Activated CD4-positive, alpha-beta memory T cell treated with anti-CD3 and anti-CD28 coated beads for 36 hours (primary cell): ENCODE data around the gene FRYL. TPM values are rescaled to one million over a fixed set of nuclear protein-coding genes. Genes with fewer than 3 reads are reported as not detected.
"Not testable (repeated sequence)": the region's sequence is repeated elsewhere in the genome, so short reads cannot be mapped to it uniquely, and the experiment has no call there.

ENCODE experiments used
- CTCF ChIA-PET: fragments of 350-600 bp; sonication (Branson Sonifier 250); formaldehyde crosslinking; loops from one replicate; lab custom pipeline; 2021; ENCODE audit warnings: antibody characterized with exemption, inconsistent platforms; lab: Charles Lee
- POLR2A ChIA-PET: fragments of 350-600 bp; sonication (Branson Sonifier 250); formaldehyde crosslinking; loops from one replicate; lab custom pipeline; 2021; ENCODE audit warnings: antibody characterized with exemption; lab: Charles Lee
- DNase-seq: peaks from one replicate; pipeline ENCODE4 v3.0.0-alpha.2; 2020
- H3K27ac Mint-ChIP-seq: one replicate; pipeline ENCODE4 v1.8.0; 2021; ENCODE audit warnings: mixed read lengths
- H3K27me3 Mint-ChIP-seq: one replicate; pipeline ENCODE4 v1.8.0; 2021; ENCODE audit warnings: mixed read lengths
- H3K36me3 Mint-ChIP-seq: one replicate; pipeline ENCODE4 v1.8.0; 2021; ENCODE audit warnings: mixed read lengths
- H3K4me1 Mint-ChIP-seq: one replicate; pipeline ENCODE4 v1.8.0; 2021; ENCODE audit warnings: low read depth, mixed read lengths
- H3K4me3 Mint-ChIP-seq: one replicate; pipeline ENCODE4 v1.8.0; 2021; ENCODE audit warnings: mild to moderate bottlenecking, mixed read lengths
- H3K9me3 Mint-ChIP-seq: one replicate; pipeline ENCODE4 v1.8.0; 2021; ENCODE audit warnings: mixed read lengths
- intact Hi-C: fragments of 100-400 bp; cut with micrococcal nuclease; formaldehyde crosslinking; loops from one replicate; pipeline ENCODE4 v1.15.1; 2023
- total RNA-seq, 2 experiments: library from RNA; stranded (reverse); gene quantifications; one replicate each; pipeline ENCODE4 v1.2.3, GENCODE V29; 2021

The FRYL gene
- total RNA-seq, 2 experiments from 2014 or later, result 59.1 to 67.3 TPM

DNA sequence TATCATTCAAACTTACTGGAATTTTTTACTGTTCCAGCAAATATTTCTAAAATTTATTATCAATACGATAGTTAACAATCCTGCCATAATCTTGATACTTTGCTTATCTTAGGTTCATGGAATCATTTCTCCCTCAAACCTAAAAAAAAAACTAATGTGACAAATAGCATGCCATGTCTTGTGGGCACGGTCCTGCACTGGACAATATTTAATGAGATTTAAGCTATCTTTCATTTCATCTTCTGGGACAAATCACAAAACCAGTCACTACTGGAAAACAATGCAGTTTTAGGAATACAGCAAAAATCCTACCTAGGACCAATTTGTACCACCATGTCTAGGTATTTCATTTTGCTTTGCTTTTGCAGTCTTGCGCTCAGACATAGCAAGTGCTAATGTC is 93.7 kb downstream of the FRYL start:
- Mint-ChIP-seq H3K27ac (no peak overlapping the region), H3K4me3 (no peak overlapping the region), H3K4me1 (peaks cover 39% of the 10 kb centered on the region), H3K27me3 (no peaks in the 10 kb centered on the region), H3K36me3 (peaks cover 9% of the 10 kb centered on the region), H3K9me3 (no peaks in the 10 kb centered on the region)
- intact Hi-C loops, result no loop called here
- DNase-seq, result no peak
- CTCF ChIA-PET, result no interaction called here
- POLR2A ChIA-PET, result no interaction called here

- intact Hi-C loops, result loop anchor here (2.0 to 5.0 kb wide), 6 partner anchors 43 to 278 kb away; no protein-coding TSS in a partner anchor
- Mint-ChIP-seq H3K4me3 (no peak overlapping the region), H3K27ac (no peak overlapping the region), H3K27me3 (no peaks in the 10 kb centered on the region), H3K9me3 (no peaks in the 10 kb centered on the region), H3K36me3 (peaks cover 9% of the 10 kb centered on the region), H3K4me1 (peaks cover 38% of the 10 kb centered on the region)
- ChIA-PET POLR2A (no interaction called here), CTCF (no interaction called here)
- DNase-seq, result no peak
These were observed 96.1 kb downstream of the FRYL start for GRCh38 chr4:48683784-48684666.

- H3K9me3 Mint-ChIP-seq, H3K4me3 Mint-ChIP-seq, DNase-seq, H3K36me3 Mint-ChIP-seq, H3K27me3 Mint-ChIP-seq, H3K27ac Mint-ChIP-seq, POLR2A ChIA-PET: not testable (repeated sequence)
- CTCF ChIA-PET, result interaction anchor here (3.9 kb wide), 1 partner anchor 104 kb away, joined by 42 read pairs; no protein-coding TSS in a partner anchor
- intact Hi-C loops, result loop anchor here (1.0 to 5.0 kb wide), 8 partner anchors 17 to 279 kb away; partner anchors contain the start of gene FRYL
- H3K4me1 Mint-ChIP-seq, result peaks cover 38% of the 10 kb centered on the region
These were observed 97.2 kb downstream of the FRYL start for GRCh38 chr4:48682870-48683269.

- no peaks in the 10 kb centered on the region for H3K27me3 Mint-ChIP-seq
- no peak for DNase-seq
These were observed 98.2 kb downstream of the FRYL start for GRCh38 chr4:48681856-48682255.

DNA sequence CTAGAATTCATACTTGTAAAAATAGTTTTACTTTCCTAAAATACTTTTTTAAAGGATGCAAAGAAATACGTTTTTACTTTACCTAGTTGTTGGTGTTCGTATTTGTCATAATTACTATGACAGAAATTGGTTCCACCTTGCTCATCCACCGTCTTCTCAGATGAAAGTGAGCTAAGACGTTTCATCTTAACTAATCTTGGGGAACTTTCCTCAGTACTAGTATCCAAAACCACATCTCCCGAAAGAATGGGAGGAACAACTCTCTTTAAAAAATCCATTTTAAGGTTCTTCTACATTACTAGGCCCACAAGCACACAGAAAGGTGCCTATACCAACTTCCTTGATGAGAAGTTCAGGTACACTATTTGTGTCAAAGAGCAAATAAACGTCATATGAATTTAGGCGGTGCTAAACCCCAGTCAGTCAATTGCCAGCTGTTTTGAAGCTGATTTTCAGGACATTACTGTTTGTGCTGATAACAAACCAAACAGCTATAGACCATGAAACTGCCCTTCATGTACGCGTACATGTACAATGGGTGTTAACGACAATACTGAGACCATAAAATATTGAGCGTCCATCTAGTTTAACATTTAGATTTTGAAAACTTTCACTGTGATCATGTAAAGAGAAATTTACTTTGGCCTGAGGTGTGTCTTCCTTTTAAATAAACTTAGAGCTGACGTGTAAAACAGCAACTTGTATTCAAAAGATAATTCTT is 99.1 kb downstream of the FRYL start:
- no peak overlapping the region for H3K4me3 Mint-ChIP-seq
- intact Hi-C loops, result loop anchor here (1.0 to 5.0 kb wide), 5 partner anchors 44 to 281 kb away; no protein-coding TSS in a partner anchor
- ChIA-PET POLR2A (interaction anchor here (0.7 to 1.5 kb wide), 2 partner anchors 9 to 19 kb away, joined by 3 to 4 read pairs; no protein-coding TSS in a partner anchor), CTCF (interaction anchor here (1.0 to 3.9 kb wide), 4 partner anchors 18 to 107 kb away, joined by 3 to 42 read pairs (median 3); no protein-coding TSS in a partner anchor)
- no peaks in the 10 kb centered on the region for H3K9me3 Mint-ChIP-seq
- H3K4me1 Mint-ChIP-seq, result peaks cover 32% of the 10 kb centered on the region
- DNase-seq, result no peak
- peaks cover 12% of the 10 kb centered on the region for H3K36me3 Mint-ChIP-seq
- H3K27me3 Mint-ChIP-seq, result no peaks in the 10 kb centered on the region
- H3K27ac Mint-ChIP-seq, result no peak overlapping the region

More at GRCh38 chr4:48681856-48682255, 98.2 kb downstream of the FRYL start:
- H3K9me3 Mint-ChIP-seq, result no peaks in the 10 kb centered on the region
- intact Hi-C loops, result loop anchor here (1.0 to 5.0 kb wide), 9 partner anchors 18 to 280 kb away; partner anchors contain the start of gene FRYL
- no peak overlapping the region for H3K4me3 Mint-ChIP-seq
- POLR2A ChIA-PET, result interaction anchor here (1.5 kb wide), 1 partner anchor 18 kb away, joined by 4 read pairs; no protein-coding TSS in a partner anchor
- peaks cover 9% of the 10 kb centered on the region for H3K36me3 Mint-ChIP-seq
- CTCF ChIA-PET, result interaction anchor here (1.0 to 3.9 kb wide), 4 partner anchors 17 to 106 kb away, joined by 3 to 42 read pairs (median 3); no protein-coding TSS in a partner anchor
- peak overlapping the region; percentile 39 for H3K27ac Mint-ChIP-seq
- peaks cover 36% of the 10 kb centered on the region for H3K4me1 Mint-ChIP-seq

DNA sequence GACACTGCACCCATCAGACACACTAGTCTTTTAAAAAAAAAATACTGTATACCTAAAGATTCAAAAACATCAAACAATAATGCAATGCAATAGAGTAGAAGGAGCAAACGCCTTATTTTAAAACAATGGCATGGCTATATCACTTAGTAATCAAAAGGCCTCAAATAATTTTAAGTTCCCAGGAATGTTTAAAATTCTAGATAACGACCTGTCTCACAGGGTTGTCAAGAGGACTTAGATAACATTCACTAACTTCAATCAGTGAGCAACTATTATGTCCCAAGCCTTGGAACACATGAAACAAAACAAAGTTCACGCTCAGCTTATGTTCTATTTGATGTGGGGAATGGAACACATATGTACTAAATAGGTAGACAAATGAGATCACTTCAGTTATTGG is 106.5 kb downstream of the FRYL start:
- intact Hi-C loops, result no loop called here
- peaks cover 18% of the 10 kb centered on the region for H3K4me1 Mint-ChIP-seq

GRCh38 chr4:48670587-48670986 is 109.5 kb downstream of the FRYL start:
- Mint-ChIP-seq H3K36me3 (peaks cover 3% of the 10 kb centered on the region), H3K4me3 (no peak overlapping the region), H3K4me1 (peaks cover 40% of the 10 kb centered on the region), H3K27me3 (no peaks in the 10 kb centered on the region), H3K9me3 (peaks cover 6% of the 10 kb centered on the region), H3K27ac (no peak overlapping the region)
- ChIA-PET CTCF (no interaction called here), POLR2A (no interaction called here)
- intact Hi-C loops, result no loop called here
- DNase-seq, result no peak

More for the DNA sequence above, 106.5 kb downstream of the FRYL start:
- Mint-ChIP-seq H3K9me3 (peaks cover 6% of the 10 kb centered on the region), H3K27me3 (no peaks in the 10 kb centered on the region), H3K27ac (no peak overlapping the region), H3K4me3 (no peak overlapping the region), H3K36me3 (peaks cover 10% of the 10 kb centered on the region)
- POLR2A ChIA-PET, result no interaction called here
- CTCF ChIA-PET, result interaction anchor here (0.6 kb wide), 1 partner anchor 307 kb away, joined by 3 read pairs; no protein-coding TSS in a partner anchor
- no peak for DNase-seq

- peaks cover 4% of the 10 kb centered on the region for H3K36me3 Mint-ChIP-seq
These were observed 111.0 kb downstream of the FRYL start for GRCh38 chr4:48669086-48669485.

DNA sequence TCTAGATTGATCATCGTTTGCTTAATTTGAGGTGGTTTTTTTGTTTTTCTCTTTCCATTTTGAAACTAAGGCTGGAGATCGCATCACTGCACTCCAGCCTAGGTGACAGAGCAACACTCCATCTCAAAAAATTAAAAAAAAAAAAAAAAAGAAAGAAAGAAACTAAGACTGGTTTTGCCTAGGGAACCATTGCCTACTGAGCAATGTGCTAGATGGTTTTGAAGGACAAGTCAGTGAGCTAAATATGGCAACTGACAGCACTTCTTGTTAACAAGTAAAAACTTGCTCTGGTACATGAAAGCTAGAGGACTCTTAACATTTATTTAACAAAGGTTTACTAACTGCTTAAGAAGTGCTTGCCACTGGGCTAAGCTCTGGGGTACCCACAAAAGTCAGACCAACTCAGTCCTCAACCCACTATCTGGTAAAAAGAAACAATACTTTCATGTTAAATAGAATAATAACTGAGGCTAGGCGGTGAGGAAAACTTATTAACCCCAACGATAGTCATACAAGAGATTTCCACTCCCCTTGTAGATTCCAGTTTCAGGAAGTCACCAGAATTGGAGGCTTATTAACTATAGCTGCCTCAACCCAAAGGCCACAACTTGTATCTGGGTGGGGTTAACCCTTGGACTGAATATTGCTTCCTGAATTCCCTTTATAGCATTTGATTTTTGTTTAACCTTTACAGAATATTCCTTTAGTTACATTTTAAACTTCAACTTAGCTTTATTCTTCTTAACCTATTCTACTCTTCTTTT is 111.6 kb downstream of the FRYL start:
- intact Hi-C loops, result no loop called here
- H3K27me3 Mint-ChIP-seq, result no peaks in the 10 kb centered on the region
- no peak overlapping the region for H3K4me3 Mint-ChIP-seq
- H3K9me3 Mint-ChIP-seq, result peaks cover 8% of the 10 kb centered on the region
- H3K27ac Mint-ChIP-seq, result no peak overlapping the region
- H3K4me1 Mint-ChIP-seq, result peaks cover 37% of the 10 kb centered on the region
- peaks cover 7% of the 10 kb centered on the region for H3K36me3 Mint-ChIP-seq
- ChIA-PET POLR2A (no interaction called here), CTCF (interaction anchor here (2.9 kb wide), 1 partner anchor 90 kb away, joined by 8 read pairs; no protein-coding TSS in a partner anchor)
- DNase-seq, result no peak

More at GRCh38 chr4:48669086-48669485, 111.0 kb downstream of the FRYL start:
- peaks cover 37% of the 10 kb centered on the region for H3K4me1 Mint-ChIP-seq
- H3K4me3 Mint-ChIP-seq, result no peak overlapping the region
- ChIA-PET POLR2A (interaction anchor here (0.6 kb wide), 1 partner anchor 257 kb away, joined by 3 read pairs; no protein-coding TSS in a partner anchor), CTCF (no interaction called here)
- H3K9me3 Mint-ChIP-seq, result peaks cover 6% of the 10 kb centered on the region
- no peaks in the 10 kb centered on the region for H3K27me3 Mint-ChIP-seq
- no peak for DNase-seq
- intact Hi-C loops, result no loop called here
- no peak overlapping the region for H3K27ac Mint-ChIP-seq

DNA sequence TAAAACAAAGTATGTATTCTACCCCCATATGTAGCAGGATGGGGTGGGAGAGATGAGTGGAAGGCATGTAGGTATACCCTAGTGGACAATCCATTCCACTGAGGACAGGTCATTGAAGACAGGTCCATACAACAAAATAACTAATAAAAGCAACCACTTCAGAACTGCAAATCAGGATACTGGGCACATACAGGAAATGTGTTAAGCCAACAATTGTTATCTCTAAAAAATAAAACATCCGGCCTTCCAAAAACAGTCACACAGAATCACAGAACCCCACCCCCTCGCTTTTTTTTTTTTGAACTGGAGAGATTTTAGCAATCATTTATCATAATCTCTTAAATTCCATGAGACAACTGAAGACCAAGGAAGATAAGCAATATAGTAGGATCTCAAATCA is 112.9 kb downstream of the FRYL start:
- Mint-ChIP-seq H3K27ac (no peak overlapping the region), H3K36me3 (peaks cover 9% of the 10 kb centered on the region), H3K9me3 (peaks cover 10% of the 10 kb centered on the region), H3K4me3 (no peak overlapping the region), H3K27me3 (no peaks in the 10 kb centered on the region), H3K4me1 (peaks cover 32% of the 10 kb centered on the region)
- CTCF ChIA-PET, result interaction anchor here (1.1 to 2.9 kb wide), 2 partner anchors 88 to 132 kb away, joined by 3 to 8 read pairs; no protein-coding TSS in a partner anchor
- intact Hi-C loops, result no loop called here
- no peak for DNase-seq
- POLR2A ChIA-PET, result no interaction called here

DNA sequence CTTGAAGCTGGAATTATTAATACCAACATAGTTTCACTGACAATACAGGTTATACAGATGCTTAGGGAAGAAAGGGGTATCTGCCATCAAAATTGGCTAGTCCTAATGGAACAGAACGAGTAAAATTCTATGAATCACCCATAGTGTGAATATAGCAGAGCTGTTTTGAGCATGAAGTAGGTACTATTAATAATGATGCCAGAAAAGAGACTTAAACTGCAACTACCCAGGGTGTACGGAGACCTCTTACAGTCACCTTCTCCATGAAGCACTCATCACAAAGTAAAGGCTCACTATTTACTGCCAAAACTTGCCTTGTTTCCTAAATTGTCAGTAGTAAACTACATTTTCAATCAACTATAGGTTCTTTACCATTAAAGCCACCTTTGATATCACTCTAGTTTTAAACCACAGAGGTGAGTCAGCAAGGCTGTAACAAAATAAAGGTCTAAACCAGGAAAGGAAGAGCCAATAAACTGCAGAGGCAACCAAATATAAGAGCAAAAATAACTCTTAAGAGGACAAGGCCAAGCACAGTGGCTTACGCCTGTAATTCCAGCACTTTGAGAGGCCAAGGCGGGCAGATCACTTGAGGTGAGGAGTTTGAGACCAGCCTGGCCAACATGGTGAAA is 114.4 kb downstream of the FRYL start:
- Mint-ChIP-seq H3K4me3 (no peak overlapping the region), H3K4me1 (peaks cover 44% of the 10 kb centered on the region), H3K27me3 (no peaks in the 10 kb centered on the region), H3K27ac (no peak overlapping the region), H3K36me3 (peaks cover 14% of the 10 kb centered on the region), H3K9me3 (peaks cover 9% of the 10 kb centered on the region)
- CTCF ChIA-PET, result interaction anchor here (0.6 to 2.9 kb wide), 3 partner anchors 15 to 279 kb away, joined by 3 to 8 read pairs (median 3); no protein-coding TSS in a partner anchor
- POLR2A ChIA-PET, result no interaction called here
- DNase-seq, result no peak
- intact Hi-C loops, result no loop called here
